ENCODE results near the gene SCN3A.

SCN3A gene

DNA sequence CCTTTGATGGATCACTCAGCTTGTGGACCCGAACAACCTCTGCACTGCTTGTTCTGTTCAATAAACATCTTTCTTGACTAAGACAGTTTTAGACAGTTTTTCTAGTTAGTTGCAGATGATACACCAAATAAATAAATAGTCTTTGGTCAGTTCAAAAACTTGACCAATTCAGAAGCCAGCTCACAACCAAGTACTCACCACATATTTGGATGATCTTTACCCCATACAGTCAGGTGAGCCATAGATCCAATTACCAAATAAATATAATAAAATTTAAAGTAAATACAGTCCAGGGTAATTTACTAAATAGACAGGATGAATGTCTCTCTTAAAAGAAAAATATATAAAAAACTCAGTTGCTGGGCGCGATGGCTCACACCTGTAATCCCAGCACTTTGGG, 18.2 kb downstream of the SCN3A start:
- no peak for DNase-seq

DNA sequence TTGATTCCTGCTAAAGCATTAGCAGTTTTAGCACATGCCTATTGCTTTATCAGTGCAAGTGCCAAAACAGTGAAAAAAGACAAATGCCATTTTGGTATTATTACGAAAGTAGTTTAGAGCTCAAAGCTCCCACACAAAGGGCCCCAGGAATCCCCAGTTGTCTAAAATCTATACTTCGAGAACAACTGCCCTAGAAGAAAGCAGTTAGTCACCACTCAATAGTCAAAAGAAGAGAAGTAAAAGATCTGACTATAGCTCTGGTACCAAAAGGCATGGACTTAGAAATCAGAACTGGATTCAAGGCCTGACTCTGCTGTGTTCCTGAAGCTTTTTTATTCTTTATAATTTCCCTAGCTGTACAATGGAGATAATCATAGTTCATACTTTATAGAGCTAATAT, 21.8 kb downstream of the SCN3A start:
- no peak for DNase-seq

GRCh38 chr2:165176780-165177179, 27.1 kb downstream of the SCN3A start:
- DNase-seq = no peak

DNA sequence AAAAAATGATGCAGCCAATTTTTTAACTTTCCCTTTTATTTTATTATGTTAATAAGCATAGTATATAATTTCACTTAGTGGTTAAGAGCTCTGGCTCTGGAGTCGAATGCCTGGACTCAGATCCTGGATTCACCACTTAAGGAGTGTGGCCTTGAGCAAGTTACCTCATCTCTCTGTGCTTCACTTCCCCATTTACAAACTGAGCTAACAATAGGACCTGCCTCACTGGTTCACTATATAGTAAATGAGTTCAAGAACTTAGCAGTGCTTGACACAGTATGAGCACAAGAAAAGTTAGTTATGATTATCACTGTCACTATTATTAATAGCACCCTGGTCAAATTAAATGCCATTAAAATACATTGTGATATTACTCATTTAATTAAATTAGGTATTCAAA, 30.6 kb downstream of the SCN3A start:
- no peak for DNase-seq

DNA sequence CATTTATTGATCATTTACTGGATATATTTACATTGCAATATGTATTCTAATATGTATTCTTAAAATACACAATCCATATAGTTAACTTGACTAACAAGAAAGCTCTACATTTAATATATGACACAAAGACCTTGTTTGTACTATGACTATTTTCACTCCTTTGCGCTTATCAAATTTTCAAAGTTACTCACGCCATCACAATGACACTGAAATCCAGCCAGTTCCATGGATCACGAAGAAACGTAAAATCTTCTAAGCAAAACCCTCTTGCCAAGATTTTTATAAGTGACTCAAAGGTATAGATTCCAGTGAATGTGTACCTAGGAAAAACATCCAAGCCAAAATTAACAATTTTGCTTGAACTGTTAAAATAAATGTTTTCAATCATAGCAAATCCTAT, 39.6 kb downstream of the SCN3A start:
- no peak for DNase-seq

GRCh38 chr2:165163761-165164160, 40.1 kb downstream of the SCN3A start:
- no peak for DNase-seq

GRCh38 chr2:165162466-165162865, 41.4 kb downstream of the SCN3A start:
- DNase-seq = no peak

GRCh38 chr2:165161510-165161909, 42.3 kb downstream of the SCN3A start:
- no peak for DNase-seq

GRCh38 chr2:165157160-165157559, 46.7 kb downstream of the SCN3A start:
- DNase-seq = no peak

DNA sequence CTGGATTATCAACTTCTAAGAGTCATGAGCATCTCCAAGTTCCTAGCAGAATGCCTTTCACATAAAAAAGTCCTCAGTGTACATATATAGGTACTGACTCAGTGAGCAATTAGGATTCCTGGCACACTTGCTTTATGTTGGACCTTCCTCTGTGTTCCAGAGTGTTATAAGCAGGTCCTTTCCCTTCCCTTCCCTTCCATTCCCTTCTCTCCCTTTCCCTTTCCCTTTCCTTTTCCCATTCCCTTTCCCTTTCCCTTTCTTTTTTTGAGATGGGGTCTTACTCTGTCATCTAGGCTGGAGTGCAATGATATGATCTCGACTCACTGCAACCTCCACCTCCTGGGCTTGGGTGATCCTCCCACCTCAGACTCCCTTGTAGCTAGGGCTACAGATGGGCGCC, 48.7 kb downstream of the SCN3A start:
- no peak for DNase-seq

DNA sequence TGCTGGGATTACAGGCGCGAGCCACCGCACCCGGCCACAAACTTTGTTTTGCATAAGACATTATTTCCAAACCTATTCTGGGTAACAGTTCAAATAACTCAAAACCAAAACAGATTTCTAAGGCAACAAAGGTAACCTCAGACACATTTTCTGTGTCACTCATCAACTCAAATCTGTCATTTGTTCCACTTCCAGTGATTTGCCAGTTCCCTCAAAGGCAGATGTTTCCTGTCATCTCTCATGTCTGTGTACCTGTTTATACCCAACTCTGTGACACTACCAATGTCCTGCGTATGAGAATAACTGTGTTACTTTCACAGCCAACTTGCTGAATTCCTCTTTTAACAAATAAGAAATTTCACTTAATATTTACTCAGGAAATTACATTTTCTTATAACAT, 54.4 kb downstream of the SCN3A start:
- DNase-seq = no peak

GRCh38 chr2:165147186-165148045, 56.4 kb downstream of the SCN3A start:
- DNase-seq = no peak

GRCh38 chr2:165144315-165144714, 59.5 kb downstream of the SCN3A start:
- DNase-seq = no peak

GRCh38 chr2:165141601-165142354, 62.1 kb downstream of the SCN3A start:
- no peak for DNase-seq

DNA sequence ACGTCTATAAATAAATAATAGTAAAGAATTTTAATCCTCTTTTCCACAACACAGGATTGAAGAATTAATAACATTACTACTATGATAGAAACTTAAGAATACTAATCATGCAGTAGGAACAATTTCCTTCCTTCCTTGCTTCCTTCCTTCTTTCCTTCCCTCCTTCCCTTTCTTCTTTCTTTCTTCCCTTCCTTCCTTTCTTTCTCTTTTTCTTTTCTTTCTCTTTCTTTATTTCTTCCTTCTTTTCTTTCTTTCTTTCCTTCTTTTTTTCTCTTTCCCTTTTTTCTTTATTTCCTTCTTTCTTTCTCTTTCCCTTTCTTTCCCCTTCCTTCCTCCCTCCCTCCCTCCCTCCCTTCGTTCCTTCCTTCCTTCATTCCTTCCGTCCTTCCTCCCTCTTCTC, 77.6 kb downstream of the SCN3A start:
- no peak for DNase-seq

DNA sequence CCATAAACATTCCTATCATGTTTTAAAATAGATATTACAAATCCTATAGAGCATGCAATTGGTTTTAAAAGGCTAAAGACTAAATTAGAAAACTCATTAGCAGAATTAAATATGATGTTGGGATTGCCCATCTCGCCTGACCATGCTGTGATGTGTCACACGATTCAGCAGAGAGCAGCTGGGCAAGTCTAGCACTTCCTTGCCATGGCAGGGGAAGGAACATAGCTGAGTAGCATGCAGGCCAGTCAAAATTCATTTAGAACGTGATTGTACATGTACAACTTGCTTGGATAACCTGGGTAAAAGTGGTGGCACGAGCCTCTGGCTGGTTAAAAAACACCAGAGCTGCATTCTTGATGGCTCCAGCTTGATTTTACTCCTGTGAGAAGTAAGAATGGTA, 81.3 kb downstream of the SCN3A start:
- DNase-seq = no peak

- no peak for DNase-seq
Observed at GRCh38 chr2:165120740-165121467, 82.9 kb downstream of the SCN3A start.

DNA sequence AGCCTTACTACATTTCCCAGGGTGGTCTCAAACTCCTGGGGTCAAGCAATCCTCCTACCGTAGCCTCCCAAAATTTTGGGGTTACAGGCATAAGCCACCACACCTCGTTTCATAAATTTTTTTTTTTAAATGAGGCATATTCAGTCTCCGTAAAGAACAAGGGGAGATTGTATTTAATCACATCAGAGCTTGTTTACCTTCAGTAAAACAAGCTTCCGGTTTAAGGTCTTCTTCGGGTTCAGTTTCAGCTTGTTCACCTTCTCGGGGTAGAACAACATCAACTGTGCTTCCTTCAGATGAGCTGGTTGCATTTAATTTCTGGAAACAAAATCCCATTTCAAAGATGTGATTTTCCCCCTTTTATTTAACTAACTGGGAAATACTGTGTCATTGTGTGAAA, 88.6 kb downstream of the SCN3A start:
- no peak for DNase-seq

DNA sequence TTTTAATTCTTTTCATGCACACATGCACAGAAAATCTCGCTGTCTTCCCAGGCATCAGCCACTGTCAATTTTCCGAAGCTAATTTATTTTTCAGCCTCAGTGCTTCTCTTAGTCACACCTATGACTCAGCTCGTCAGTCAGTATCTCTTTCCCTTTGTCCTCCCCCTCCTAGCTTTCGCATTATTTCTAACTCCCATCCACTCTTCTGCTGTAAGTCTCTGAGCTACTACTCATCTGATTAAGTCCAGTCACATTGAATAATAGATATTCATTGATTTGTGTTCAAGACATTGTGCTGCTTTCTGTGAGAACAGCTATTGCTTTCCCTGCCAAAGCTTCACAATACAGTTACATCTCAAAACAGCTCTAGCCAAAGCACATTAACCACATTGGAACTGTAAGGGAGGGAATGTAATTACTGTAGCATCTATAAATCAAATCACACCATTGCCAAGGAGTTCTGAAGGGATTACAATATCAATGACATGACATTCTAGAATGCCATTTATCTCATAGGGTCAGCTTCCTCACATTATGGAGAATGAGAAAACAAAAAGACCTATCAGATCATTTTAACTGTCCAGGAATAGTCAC, 89.4 kb downstream of the SCN3A start:
- DNase-seq = no peak

- DNase-seq = no peak
Observed at GRCh38 chr2:165113414-165113813, 90.4 kb downstream of the SCN3A start.

DNA sequence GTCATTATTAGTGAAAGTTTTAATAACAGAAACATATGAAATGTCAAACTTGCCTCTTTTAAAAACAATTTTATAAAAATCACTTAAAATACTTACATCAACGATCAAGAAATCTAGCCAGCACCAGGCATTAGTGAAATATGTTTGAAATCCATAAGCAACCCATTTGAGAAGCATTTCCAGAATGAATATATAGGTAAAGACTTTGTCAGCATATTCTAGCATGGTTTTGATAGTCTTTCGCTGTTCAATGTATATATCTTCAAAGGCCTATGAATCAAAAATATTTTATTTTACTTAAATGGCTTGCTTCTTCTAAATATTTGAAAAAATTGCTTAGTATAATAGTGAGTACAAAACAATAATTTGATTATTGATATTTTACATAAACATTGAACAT, 91.1 kb downstream of the SCN3A start:
- no peak for DNase-seq

- DNase-seq = no peak
Observed at GRCh38 chr2:165112133-165112573, 91.7 kb downstream of the SCN3A start.

DNA sequence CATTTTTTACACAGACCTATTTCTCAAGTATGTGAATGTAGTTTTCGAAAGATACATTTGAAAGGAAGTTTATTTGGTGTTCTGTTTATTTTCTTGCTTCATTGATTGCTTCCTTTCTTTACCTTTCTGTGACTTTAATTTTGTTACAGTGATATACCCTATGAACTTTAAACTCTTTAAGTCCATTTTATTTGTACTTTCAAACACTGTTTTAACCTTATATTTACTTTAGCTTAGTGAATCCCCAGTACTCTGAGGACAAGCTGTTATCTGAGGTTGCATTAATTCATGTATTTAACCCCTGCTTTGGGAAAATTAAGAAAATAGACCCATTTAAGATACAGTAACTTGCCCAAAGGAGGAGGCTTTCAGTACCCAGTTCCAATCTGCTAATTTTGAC, 93.5 kb downstream of the SCN3A start:
- no peak for DNase-seq
